NCI-H2196 treated with DMSO at 0.1 percent for 48 hours (cell line): ENCODE measurements around the gene DVL2.

Experiments
- DNase-seq: peaks from one replicate; lab custom pipeline; 2025; ENCODE audit not compliant: unreplicated experiment; lab: John Stamatoyannopoulos, UW

Gene DVL2

DNA sequence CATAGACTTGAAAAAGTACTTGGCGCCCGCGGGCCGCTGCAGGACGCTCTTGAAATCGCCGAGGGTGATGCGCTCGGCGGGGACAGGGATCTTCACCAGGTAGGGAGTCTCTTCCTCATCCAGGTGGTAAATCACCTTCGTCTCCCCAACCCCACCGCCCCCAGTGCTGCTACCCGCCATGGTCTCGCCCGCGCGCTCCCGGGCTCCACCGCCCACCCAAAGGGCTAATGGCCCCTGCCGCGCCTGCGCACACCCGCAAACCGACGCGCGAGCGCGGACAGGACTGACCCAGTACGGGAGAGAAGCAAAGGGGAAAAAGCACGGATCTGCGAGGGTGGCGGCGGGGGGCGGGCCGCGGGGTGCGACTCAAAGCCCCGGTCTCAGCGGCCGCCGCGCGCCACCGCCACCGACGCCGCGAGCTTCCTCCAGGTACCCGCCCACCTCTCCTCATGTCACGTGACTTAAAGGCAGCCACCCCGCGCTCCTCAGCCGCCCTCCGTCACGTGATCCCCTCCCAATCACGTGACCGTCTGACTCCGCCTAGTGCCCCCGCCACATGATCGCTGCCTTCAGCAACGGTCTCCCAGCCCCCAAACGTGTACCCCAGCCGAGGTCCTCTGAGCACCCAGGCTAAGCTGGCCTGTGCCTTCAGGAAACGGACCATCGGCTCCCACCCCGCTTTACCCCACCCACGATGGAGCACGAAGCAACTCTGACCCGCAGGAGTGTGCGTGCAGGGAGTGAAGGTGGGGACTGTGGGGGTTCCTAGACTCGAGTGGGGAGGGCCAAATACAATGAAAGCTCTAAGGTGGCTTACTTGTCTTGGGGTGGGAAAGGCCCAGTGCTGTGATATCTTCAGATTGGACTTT lies at the start of gene DVL2:
TSS of gene DVL2 (minus strand) at position 435 of the 869 bp plus-strand sequence. CDS start at position 180, 255 bp downstream.
- peak; percentile 61 for DNase-seq

DNA sequence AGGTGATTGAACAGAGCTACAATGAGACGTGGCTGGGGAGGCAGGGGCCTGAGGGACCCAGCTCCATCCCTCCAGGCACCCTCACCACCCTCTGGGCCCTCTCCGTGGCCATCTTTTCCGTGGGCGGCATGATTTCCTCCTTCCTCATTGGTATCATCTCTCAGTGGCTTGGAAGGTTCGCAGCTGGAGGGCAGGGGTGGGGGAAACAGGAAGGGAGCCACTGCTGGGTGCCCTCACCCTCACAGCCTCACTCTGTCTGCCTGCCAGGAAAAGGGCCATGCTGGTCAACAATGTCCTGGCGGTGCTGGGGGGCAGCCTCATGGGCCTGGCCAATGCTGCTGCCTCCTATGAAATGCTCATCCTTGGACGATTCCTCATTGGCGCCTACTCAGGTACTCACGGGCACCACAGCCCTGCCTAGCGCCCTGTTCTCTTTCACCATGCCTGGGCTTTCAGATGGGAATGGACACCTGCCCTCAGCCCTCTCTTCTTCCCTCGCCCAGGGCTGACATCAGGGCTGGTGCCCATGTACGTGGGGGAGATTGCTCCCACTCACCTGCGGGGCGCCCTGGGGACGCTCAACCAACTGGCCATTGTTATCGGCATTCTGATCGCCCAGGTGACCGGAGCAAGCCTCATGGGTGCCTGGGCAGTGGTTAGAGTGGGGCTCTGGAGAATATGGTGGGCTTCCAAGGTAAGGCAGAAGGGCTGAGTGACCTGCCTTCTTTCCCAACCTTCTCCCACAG lies 49.3 kb upstream of the DVL2 start:
- DNase-seq: no peak

DNA sequence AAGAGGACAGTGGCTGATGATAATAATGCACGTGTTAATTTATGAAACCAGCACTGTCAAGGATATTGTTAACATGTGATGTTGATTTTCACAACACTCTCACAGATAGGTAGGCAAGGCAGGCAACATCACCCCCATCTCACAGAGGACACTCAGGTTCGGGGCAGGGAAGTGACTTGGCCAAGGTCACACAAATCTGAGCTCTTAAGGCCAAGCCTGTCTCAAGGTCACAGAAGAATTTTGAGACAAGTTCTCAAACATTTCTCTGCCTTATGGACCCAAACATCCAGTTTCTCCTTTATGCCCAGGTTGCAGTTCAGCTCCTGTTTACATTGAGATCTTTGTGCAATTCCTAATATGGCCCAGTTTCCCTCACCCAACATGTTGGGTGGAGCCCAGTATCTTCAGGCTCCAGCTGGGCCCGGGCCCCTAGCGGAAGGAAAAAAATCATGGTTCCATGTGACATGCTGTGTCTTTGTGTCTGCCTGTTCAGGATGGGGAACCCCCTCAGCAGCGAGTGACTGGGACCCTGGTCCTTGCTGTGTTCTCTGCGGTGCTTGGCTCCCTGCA lies 48.5 kb upstream of the DVL2 start:
- no peak for DNase-seq

DNA sequence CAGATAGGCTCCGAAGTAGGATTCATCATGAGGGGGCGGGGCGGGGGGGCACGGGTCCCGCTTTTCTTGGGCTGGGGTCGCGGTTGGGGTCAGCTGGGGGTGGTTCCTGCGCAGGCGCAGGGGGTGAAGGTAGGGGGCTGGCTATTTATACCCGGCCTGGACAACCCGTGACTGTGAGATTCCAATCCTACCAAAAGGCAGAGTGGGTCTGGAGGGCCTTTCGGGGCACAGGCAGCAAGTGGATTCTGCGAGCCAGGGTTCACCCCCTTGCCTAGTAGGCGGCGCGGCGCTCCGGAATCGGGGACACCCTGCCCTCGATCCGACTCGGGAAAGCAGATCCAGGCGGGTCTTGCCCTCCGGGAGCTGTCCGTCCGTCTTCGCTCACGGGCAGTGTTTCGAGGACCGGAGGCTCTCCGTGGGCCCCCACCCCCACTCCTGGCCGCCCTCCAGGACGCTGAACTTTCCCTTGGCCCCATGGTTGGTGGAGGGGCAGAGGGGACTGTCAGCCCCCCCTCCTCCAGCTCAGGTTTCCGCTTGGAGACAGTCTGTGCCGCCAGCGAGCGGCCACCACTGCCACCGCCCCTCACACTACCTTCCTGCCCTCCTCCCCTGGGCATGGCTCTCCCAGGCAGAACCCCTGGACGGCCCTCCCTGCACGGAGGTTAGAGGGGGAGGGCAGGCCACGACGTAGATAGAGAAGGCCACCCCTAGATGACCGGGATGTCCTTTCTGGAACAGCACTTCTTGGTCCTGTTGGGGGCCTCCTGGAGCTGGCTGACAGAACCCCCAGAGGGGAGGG lies 47.8 kb upstream of the DVL2 start:
- DNase-seq: no peak

DNA sequence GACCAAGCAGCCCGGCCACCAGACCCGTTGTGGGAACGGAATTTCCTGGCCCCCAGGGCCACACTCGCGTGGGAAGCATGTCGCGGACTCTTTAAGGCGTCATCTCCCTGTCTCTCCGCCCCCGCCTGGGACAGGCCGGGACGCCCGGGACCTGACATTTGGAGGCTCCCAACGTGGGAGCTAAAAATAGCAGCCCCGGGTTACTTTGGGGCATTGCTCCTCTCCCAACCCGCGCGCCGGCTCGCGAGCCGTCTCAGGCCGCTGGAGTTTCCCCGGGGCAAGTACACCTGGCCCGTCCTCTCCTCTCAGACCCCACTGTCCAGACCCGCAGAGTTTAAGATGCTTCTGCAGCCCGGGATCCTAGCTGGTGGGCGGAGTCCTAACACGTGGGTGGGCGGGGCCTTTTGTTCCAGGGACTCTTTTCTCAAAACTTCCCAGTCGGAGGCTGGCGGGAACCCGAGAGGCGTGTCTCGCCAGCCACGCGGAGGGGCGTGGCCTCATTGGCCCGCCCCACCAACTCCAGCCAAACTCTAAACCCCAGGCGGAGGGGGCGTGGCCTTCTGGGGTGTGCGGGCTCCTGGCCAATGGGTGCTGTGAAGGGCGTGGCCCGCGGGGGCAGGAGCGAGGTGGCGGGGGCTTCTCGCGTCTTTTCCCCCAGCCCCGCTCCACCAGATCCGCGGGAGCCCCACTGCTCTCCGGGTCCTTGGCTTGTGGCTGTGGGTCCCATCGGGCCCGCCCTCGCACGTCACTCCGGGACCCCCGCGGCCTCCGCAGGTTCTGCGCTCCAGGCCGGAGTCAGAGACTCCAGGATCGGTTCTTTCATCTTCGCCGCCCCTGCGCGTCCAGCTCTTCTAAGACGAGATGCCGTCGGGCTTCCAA lies 47.0 kb upstream of the DVL2 start, which contains the start of gene SLC2A4:
TSS of gene SLC2A4 (plus strand) at position 645 of the 879 bp plus-strand sequence. CDS start at position 862, 217 bp downstream.
- DNase-seq: peak; percentile 72

DNA sequence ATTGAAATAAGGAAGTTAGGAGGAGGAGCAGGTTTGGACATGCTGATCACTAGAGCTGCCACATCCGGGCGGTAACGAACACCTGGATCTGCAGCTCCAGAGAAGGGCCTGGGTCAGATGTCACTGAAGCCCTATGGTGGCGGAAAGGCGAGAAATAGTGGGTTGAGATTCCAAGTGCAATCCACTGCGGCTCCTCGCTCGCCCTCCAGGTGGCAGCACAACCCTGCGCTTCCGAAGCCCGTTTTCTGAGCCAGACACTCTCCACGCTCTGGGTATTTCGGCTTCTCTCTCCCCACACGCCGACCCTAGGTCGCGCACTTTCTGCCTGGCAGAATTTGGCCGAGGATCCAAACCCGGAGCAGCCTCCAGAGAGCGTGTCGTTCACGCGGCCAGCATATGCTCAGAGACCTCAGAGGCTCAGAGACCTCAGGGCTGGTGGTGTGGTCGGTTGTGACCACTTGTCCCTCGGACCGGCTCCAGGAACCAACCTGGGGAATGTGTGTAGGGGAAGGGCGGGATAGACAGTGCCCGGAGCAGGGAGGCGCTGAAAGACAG lies 46.3 kb upstream of the DVL2 start:
- peak; percentile 83 for DNase-seq

DNA sequence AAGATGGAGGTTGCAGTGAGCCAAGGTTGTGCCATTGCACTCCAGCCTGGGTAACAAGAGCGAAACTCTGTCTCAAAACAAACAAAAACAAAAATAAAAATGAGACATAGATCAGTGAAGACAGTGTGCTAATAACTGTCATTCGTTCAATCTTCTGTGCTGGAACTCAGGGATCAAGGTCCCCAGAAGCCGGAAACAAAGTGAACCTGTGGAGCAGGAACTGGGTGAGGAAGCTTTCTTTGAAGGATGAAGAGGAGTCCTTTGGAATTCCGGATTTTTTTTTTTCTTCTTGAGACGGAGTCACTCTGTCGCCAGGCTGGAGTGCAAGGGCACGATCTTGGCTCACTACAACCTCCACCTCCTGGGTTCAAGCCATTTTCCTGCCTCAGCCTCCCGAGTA lies 45.1 kb upstream of the DVL2 start:
- no peak for DNase-seq

DNA sequence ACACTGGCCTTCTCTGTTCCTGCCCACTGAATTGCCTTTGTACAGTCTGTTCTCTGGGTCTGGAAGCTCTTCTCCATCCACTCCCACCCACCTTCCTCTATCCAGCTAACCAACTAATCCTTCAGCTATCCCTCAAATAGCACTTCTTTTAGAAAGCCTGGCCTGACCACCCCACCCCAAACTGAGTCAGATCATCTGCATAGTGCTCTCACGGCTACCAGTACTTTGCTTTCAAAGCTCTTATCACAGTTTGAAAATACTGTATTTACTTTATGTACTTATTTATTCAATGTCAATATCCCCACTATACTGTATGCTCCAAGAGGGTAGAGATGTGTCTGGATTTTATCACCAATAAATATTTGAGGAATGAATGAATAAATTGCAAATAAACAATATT lies 32.5 kb upstream of the DVL2 start:
- no peak for DNase-seq

DNA sequence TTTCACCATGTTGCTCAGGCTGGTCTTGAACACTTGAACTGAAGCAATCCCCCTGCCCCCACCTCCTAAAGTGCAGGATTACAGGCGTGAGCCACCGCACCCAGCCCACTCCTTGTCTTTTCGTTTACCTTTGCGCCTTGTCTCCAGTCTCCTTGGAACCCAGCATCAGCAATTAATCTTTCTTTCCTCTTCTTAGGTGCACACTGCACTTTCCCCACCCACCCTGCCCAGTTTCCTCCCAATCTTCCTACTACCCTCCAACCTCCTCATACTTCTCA lies 29.4 kb upstream of the DVL2 start:
- no peak for DNase-seq

DNA sequence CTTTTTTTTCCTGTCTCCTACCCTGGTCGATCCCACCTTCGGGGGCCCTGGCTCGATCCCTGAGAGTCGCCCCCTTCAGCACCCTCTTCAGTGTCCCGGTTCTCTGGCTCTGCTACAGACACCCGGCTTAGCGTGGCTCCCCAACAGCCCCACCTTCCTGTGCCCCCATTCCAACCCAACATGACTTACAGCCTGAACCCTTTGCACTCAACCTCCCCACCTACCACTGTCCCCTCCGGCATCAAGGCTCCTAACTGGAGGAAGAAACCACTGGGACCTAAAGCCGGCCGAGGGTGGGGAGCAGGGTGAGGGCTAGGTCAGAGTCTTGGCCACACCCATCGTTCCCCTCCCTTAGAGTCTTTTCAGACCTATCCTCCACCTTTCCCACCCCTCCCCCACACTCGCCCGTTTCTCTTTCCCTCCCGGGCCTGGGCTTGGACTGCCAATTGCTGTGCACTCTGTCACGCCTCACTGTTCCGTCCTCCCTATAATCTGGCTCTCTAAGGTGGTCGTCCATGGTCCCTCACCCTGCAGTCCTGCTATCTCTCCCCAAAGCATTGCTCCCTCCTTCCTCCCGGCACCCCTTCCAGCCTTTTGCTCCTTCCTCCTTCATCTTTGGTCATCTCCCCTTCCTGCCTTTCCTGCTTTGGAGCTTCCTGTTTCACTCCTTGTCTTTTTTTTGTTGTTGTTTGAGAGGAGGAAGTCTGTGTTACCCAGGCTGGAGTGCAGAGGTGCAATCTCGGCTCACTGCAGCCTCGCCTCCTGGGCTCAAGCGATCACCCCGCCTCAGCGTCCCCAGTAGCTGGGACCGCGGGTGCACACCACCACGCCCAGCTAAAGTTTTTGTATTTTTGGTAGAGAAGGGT lies 28.9 kb upstream of the DVL2 start:
- peak; percentile 10 for DNase-seq

DNA sequence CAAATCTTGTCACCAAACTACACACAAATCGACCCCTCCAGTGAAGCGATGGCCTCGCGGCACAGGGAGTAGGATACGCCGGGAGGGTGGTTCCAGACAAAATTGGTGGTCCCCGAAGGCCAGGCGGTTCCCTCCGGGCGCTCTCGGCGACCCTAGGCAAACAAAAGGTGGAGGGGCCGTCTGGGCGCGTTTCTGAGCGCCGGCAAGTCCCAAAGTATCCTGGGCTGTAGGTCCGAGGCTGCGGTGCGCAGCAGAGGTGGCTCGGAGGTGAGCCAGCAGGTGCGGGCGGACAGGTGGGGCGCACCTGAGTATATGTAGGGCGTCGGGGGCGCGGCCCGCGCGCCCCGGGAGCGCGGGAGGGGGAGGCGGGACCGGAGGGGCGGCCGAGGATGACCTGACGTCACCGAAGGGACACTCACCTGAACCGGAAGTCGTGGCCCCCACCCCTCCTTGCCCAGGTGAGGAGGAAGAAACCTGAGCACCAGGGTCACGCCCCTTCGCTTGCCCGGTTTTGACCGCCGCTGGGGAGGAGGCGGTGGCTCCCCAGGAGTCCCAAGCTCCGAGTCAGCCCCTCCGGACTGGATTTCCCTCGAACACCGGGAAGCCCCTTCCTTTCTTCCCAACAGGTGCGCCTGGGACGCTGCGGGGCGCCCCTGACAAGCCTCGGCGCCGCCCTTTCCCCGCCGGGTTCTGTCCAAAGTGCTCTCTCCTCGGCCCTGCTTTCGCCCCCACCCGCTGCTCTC lies 28.0 kb upstream of the DVL2 start, which contains the start of gene CLDN7:
TSS of gene CLDN7 (minus strand) at position 287 of the 743 bp plus-strand sequence. CDS start 435 bp downstream, outside the sequence.
- DNase-seq: peak; percentile 53

DNA sequence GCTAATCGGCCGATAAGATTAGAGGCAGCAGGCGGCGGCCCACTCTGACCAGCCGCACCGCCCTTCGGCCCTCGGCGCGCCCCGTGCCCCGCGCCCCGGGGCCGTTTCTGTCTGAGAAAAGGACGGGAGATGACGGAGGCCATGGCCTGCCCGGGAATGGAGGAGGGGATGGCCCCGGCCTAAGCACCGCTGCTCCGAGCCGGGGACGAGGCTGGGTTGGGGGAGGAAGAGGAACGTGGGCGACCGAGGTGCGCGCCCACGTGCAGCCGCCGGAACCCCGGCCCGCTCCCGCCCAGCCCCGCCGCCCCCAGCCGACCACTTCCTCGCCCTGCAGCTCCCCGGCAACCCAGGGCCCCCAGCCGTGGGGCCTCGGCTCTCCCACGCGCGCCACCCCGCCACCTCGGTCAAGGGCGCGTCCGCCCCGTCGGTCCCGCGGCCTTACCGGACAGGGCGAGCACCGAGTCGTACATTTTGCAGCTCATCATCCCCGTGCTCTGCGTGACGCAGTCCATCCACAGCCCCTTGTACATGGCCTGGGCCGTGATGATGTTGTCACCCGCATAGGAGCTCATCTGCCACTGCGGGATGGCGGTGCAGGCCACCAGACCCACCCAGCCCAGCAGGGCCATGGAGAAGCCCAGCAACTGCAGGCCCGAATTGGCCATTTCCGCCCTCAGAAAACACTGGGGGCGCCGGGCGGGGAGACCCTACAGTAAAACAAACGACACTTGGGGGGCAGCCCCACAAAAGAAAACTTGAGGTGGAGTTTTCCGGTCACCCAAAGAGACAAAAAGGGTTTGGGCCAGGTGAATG lies 27.3 kb upstream of the DVL2 start:
- DNase-seq: no peak

DNA sequence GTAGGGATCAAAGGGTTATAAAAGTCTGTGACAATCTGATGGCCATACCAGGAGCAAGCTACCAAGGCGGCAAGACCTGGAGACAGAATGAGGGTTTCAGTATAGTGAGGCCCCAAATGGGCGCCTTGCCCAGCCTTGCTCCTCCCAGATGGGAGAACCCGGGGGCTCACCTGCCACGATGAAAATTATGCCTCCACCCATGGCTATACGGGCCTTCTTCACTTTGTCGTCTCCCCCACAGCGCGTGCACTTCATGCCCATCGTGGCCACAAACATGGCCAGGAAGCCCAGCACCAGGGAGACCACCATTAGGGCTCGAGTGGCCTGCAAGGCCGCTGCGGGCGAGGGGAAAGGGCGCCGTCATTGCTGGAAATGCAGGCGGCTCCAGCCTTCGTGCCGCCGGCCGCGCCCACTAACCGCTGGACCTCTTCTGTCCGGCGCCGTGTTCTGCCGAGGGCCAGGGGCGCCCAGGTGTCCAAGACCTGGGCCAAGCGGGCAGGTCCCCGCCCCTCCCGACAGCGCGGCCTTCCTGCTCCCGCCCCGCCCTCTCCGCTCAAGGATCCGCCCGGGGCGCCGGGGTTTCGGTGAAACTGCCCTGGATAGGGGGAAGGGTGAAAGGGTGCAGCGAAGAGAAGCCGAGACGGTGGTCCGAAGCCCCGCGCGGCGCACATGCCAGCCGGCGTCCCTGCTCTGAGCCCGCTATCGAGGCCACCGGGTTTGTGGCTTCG lies 26.5 kb upstream of the DVL2 start:
- no peak for DNase-seq

DNA sequence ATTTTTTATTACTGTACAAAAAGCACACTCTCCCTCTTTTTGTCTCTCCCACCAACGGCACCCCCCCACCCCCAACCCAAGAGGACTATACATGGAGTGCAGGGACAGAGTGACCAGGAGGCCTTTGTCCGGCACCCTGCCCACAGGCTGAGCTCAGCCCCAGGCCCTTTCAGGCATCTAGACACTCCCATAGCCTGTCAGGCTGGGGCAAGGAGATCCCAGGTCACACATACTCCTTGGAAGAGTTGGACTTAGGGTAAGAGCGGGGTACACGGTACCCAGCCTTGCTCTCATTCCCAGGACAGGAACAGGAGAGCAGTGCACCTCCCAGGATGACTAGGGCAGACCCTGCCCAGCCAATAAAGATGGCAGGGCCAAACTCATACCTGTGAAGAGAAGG lies 25.8 kb upstream of the DVL2 start:
- DNase-seq: no peak

DNA sequence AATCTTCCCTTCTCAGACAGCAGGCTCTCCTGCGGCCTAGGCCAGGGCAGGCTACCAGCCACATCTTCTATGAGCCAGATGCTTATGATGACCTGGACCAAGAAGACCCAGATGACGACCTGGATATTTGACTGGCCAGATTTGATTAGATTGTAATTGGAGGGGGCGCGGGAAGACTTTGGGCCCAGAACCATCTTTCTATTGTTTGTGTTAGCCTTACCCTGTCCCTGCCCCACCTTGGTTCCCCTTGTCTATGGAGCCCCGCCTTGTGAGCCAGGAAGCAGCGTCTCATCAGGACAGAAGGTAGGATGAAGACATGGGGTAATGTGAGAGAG lies 25.2 kb upstream of the DVL2 start:
- no peak for DNase-seq

DNA sequence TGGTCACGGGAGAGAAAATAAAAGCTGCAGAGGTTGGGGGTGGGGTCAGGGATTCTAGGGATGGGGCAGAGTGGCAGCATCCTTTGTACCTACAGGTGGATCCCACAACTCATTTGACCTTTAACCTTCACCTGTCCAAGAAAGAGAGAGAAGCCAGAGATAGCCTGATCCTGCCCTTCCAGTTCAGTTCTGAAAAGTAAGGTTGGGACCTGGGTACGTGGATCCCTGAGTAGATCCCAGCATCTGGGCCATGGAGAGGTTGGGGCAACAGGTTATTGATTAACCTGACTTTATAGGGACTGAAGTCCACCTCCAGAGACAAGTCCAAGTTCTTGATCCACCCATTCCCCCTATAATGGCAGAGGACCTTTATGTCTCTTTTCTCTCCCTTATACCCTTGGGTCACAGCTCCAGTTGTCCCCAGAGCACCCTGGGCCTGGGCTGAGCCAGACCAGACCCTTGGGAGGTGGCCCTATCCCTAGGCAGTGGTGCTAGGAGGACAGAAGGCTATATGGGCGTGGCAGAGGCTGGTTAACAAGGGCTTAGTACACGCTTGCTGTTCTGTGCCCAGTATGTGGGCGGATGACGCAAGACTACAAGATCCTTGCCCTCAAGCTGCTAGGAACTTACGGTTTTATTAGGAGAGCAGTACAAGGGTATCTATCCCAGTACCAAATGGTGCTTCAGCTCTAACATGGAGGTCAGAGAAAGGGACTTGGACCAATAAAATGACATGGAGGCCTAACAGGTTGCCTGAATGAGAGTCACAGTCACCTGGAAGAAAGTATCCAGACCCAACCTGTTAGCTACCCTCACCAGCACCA lies 24.6 kb upstream of the DVL2 start:
- DNase-seq: no peak
